WI38 (cell line): ENCODE results near the gene TAS1R3.

ENCODE experiments used
- H3K4me3 ChIP-seq: 2 replicates; pipeline ENCODE4 v1.5.1; 2011; ENCODE audit warnings: low read depth, mild to moderate bottlenecking, control low read depth, low read length
- CTCF ChIP-seq: IDR thresholded peaks from 2 replicates; pipeline ENCODE4 v1.5.1; 2012; ENCODE audit warnings: low read depth, mild to moderate bottlenecking, control low read depth, low read length

TAS1R3 gene

DNA sequence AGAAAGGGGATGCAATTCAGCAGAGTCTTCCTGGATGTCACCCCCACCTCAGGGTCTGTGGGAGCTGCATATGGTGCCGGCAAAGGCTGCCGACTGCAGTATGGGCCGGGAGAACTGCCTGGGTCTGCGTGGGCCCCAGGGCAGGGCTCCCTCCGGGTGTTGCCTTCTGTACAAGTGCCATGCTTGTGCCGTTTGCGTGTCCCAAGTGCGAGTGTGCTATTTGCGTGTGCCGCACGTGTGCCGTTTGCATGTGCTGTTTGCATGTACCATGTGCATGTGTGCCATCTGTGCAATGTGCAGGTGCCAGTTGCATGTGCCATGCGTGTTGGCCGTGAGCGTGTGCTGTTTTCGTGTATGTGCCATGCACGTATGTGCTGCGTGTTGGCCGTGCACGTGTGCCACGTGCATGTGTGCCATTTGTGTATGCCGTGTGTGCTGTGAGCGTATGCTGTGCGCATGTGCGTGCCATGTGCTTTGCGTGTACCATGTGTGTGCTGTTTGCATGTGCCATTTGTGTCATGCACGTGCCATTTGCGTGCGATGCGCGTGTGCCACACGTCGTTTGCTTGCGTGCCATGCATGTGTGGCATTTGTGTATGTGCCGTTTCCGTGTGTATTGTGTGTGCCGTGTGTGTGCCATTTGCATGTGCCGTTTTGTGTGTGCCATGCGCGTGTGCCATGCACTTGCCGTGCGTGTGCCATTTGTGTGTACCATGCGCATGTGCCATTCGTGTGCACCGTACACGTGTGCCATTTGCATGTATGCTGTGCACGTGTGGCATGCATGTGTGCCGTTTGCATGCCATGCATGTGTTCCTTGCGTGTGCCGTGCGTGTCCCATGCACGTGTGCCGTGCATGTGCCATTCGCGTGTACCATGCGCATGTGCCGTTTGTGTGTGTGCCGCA is 1.5 kb upstream of the TAS1R3 start:
- TF ChIP-seq CTCF = no peak

GRCh38 chr1:1330366-1331067 is 563 bp upstream of the TAS1R3 start:
- no peak overlapping the region for H3K4me3 ChIP-seq
- TF ChIP-seq CTCF = no peak

More for the DNA sequence above, 1.5 kb upstream of the TAS1R3 start:
- no peak overlapping the region for H3K4me3 ChIP-seq

DNA sequence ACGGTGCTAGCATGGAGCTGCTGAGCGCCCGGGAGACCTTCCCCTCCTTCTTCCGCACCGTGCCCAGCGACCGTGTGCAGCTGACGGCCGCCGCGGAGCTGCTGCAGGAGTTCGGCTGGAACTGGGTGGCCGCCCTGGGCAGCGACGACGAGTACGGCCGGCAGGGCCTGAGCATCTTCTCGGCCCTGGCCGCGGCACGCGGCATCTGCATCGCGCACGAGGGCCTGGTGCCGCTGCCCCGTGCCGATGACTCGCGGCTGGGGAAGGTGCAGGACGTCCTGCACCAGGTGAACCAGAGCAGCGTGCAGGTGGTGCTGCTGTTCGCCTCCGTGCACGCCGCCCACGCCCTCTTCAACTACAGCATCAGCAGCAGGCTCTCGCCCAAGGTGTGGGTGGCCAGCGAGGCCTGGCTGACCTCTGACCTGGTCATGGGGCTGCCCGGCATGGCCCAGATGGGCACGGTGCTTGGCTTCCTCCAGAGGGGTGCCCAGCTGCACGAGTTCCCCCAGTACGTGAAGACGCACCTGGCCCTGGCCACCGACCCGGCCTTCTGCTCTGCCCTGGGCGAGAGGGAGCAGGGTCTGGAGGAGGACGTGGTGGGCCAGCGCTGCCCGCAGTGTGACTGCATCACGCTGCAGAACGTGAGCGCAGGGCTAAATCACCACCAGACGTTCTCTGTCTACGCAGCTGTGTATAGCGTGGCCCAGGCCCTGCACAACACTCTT is 1.1 kb downstream of the TAS1R3 start:
- H3K4me3 ChIP-seq = no peak overlapping the region
- no peak for TF ChIP-seq CTCF

GRCh38 chr1:1332774-1333480 is 1.8 kb downstream of the TAS1R3 start:
- H3K4me3 ChIP-seq = no peak overlapping the region
- TF ChIP-seq CTCF = no peak

GRCh38 chr1:1333551-1334241 is 2.6 kb downstream of the TAS1R3 start:
- TF ChIP-seq CTCF = no peak
- H3K4me3 ChIP-seq = no peak overlapping the region

GRCh38 chr1:1334835-1335234 is 3.8 kb downstream of the TAS1R3 start:
- no peak for TF ChIP-seq CTCF
- no peak overlapping the region for H3K4me3 ChIP-seq
